ENCODE data around the gene PLEKHN1.
"Not testable (repeated sequence)": the region's sequence is repeated elsewhere in the genome, so short reads cannot be mapped to it uniquely, and the experiment has no call there.

Gene PLEKHN1

DNA sequence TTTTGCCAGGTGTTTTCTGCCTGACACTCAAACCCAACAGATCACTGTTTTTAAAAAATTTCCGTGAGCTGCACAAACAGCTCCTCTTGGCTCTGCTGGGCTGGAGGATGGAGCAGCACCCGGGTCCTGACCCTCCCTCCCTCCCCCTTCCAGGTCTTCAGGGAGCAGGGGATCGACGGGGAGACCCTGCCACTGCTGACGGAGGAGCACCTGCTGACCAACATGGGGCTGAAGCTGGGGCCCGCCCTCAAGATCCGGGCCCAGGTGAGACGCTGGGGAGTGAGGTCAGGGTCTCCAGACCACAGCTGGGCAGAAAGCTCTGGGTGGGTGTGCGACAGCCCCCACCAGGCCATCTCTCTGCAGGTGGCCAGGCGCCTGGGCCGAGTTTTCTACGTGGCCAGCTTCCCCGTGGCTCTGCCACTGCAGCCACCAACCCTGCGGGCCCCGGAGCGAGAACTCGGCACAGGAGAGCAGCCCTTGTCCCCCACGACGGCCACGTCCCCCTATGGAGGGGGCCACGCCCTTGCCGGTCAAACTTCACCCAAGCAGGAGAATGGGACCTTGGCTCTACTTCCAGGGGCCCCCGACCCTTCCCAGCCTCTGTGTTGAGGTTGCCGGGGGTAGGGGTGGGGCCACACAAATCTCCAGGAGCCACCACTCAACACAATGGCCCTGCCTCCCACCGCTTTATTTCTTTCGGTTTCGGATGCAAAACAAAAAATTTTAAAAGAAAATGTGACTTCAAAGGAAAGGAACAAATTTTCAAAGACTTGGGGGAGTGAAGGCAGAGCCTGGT is 22.5 kb upstream of the PLEKHN1 start:
- no peak for DNase-seq (ENCODE audit: low read depth, low spot score)

DNA sequence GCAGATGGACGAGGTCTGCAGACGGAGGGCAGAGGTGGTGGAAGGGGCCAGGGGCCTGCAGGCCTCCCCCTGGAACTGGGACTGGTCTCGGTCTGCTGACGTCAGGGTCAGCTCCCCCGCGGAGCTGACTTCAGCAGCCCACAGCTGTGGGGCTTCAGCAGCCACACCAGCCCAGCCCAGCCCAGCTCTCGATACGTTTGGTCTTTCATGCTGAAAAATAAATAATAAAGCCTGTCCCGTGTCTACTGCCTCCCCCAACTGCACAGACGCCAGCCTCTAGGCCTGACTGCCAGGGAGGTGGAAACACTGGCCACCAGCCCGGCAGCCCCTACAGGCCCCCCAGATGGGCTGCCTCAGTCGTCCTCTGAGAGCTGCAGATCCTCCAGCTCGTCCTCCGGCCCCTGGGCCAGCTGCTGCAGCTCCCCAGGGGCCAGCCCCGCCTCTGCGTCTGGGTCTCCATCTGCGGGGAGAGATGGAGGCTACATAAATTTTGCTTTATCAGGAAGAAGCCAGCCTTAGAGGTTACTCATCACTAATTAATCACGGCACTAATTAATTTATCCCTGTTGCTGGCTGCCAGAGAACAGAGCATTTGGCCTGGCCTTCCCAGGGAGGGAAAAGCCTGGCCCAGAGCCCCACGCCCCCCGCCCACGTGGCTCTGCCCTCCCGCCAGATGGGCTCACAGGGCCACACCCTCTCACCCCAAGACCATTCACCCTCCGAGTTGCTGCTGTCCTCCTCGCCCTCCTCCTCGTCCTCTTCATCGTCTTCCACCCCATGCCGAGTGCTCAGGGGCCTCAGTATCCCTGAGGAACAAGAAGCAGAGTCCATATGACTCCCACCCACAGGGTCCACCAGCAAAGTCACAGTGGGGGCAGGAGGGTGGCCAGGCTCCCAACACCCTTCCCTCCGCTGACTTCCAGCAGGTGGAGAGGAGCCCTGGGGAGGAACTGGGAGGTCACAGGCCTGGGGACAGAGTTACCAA is 21.6 kb upstream of the PLEKHN1 start:
- no peak for DNase-seq (ENCODE audit: low read depth, low spot score)

DNA sequence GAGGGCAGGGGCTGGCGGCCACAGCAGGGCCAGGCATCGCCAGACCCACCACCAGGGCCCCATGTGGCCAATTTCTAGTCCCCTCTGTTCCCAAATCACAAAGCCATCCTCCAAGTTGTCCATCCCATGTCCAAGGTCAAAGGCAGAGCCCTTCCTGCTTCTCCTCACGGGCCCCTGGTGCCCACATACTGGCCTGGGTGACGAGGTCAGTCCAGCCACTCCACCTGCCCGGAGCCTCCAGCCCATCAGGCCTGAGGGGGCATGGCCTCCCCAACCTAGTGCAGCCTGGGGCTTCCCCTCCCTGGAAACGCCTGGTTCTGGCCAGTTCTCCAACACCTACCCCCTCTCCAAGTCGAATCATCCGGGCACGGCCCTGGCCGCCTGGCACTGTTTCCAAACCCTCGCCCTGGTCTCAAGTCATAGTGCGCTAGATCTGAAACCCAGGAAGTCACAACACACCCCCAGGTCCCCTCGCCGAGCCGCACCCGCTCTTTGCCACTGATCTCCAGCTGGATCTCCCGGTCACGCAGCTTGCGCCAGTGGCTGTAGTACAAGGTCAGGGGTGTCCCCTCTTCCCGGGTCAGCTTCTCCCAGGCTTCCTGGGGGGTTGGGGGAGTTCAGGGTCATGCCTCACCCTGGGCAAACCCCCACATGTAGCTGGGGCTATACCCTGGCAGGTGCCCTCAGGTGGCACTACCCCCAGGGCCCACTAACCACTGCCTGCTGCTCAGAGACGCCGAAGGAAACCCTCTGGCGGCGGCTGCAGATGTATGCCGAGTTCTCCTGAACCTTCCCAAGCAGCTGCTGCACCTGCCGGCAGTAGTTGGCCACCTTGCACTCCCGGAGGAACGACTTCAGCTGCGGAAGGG is 20.4 kb upstream of the PLEKHN1 start:
- DNase-seq (ENCODE audit: low read depth, low spot score): no peak

DNA sequence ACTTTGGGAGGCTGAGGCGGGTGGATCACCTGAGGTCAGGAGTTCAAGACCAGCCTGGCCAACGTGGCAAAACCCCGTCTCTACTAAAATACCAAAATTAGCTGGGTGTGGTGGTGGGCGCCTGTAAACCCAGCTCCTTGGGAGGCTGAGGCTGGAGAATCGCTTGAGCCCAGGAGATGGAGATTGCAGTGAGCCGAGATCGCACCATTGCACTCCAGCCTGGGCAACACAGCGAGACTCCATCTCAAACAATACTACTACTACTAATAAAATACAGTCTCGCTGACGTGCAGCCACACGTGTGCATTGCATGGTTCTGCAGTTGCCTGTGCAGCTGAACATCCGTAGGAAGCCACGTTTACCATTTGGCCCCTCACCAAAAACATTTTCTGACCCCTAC is 19.5 kb upstream of the PLEKHN1 start:
- DNase-seq (ENCODE audit: low read depth, low spot score): not testable (repeated sequence)

DNA sequence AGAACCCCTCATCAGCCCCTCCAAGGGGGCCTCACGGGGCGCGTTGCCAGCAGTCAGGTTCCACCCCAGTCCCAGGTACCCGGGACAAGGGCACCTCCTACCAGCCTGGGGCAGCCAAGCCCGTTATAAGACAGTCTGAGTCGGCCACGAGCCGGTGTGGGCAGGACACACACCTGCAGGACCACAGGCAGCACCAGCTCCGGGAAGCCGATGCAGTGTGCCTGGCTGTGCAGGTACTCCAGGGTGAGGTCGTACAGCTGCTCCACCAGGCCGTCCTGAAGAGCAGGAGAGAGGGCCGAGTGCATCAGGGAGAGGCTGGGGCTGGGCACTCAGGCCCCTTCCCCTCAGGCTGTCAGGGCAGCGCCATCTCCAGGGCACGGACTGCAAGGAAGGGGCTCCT is 18.3 kb upstream of the PLEKHN1 start:
- no peak for DNase-seq (ENCODE audit: low read depth, low spot score)

DNA sequence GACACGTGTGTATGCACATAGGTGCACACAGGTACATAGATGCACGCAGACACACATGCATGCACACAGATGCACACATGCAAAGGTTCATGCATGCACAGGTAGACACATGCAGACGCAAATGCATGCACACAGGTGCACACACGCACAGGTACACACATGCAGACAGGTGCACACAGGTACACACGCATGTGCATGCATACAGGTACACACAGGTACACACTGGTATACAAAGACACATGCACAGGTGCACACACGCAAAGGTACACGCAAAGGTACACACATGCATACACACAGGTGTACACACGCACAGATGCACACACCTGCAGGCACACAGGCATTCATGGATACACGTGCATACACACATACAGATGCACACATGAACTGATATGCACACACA is 16.0 kb upstream of the PLEKHN1 start:
- no peak for DNase-seq (ENCODE audit: low read depth, low spot score)

DNA sequence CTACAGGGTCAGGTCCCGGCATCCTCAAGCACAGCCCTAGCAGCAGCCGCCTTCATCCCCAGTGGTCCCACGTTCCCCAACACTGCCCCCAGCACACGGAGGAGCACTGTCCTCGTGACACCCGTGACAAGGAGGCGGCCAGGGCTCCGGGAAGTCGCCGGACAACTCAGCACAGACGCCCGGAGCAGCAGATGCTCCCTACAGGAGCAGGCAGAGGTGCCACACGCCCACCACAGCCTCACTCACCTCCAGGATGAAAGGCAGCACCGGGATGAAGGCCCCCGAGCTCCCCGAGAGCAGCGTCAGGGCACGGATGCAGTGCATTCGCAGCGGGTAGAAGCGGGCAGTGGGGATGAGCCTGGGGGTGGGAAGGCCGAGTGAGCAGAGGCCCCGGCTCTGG is 15.4 kb upstream of the PLEKHN1 start:
- no peak for DNase-seq (ENCODE audit: low read depth, low spot score)

DNA sequence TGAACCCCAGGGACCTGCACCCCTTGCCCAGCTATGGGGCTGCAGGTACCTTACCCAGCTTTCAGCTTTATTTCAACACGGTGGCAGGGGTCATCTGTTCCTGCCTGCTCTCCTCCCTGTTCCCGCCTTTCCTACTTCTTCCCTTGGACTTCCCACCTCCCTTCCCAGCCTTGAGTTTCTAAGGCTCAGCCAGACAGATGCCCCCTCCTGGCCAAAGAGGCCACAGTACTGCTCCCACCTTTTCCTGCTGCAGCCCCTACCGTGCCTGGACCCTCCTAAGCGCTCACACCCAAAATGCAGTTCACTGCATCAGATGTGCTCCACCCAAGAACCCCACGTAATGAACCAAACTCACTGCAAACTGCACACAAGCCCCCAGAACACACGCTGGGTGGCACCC is 14.9 kb upstream of the PLEKHN1 start:
- DNase-seq (ENCODE audit: low read depth, low spot score): no peak

DNA sequence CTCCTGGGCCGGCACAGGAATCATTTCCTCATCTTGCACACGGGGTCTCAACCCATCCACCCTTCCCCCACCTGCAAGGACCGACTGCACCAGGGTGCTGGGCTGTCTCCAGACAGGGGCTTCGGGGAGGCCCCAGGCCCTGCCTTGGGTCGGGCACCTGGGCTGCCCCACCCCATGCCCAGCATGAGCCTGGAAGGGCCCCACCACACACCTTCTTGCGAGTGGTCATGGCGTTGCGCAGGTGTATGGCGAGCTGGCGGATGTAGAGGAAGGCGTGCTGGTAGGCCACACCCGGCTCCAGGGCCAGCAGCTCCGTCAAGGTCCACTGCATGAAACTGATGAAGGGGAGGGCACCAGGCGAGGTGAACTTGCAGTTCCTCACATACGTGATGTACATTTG is 14.1 kb upstream of the PLEKHN1 start:
- no peak for DNase-seq (ENCODE audit: low read depth, low spot score)

DNA sequence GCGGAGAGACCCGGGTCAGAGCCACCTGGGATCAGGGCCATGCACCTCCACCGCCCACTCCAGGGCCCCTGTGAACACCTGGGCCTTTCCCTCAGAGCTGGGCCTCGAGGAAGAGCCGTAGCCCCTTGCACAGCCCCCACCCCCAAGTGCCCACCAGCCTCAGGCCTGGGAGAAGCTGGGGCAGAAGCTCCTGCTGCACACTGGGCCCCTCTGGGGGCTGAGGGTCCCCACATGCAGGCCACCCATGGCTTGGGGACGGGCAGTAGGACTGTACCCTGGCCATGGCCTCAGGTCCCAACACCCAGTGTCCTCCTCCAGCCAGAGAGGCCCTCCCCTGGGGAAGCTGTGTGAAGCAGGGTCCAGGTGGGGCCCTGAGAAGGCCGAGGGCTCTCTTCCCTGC is 13.7 kb upstream of the PLEKHN1 start:
- no peak for DNase-seq (ENCODE audit: low read depth, low spot score)

DNA sequence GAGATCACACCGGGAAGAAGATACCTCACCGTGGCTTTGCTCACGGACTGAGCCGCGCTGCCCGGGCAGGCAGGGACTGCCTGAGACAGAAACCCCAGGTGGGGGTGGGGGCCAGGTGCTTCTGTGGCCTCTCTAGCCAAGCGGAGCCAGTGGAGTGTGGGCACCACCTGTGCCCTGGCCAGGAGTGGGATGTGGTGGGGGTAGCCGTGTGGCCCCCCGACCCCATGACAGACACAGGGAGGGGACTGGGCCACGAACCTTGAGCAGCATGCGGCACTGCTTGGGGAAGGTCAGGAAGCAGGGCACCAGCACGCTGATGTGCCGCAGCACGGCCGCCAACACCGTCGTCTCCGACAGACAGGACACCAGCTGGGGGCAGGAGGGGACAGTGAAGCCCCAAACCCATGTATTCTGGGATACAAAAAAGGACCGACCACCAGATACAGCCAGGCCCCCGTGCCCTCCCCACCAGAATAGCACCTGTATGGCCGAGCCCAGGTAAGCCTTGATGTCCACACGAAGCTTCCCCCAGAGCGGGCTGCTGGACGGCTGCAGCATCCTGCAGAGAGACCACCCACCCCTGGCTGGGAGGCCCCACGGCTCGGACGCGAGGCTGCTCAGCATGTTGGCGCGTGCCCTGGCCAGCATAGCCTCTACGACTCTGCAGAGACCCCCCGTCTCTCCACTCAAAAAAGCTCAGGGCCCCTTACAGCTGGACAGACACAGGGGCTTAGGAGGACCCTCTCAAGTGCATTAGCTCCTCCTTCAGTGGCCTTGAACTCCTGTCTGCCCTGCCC is 12.6 kb upstream of the PLEKHN1 start:
- DNase-seq (ENCODE audit: low read depth, low spot score): no peak

DNA sequence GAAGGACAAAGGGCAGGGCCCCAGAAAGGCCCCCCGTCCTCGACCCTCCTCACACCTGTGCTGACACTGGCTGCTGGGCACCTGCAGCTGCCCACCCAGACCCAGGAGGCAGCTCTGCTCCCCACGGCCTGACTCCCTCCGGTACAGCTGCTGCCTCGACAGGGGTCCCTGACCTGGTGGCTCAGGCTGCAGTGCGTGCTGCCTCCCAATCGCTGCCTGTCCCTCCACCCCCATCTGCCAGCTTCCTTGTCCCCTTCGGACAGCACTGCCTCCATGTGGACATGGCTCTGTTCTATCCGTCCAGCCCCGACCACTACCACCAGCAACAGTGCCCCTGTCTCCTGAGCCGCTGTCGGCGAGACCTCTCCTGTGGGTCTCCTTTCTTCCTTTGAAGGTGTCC is 11.4 kb upstream of the PLEKHN1 start:
- no peak for DNase-seq (ENCODE audit: low read depth, low spot score)

DNA sequence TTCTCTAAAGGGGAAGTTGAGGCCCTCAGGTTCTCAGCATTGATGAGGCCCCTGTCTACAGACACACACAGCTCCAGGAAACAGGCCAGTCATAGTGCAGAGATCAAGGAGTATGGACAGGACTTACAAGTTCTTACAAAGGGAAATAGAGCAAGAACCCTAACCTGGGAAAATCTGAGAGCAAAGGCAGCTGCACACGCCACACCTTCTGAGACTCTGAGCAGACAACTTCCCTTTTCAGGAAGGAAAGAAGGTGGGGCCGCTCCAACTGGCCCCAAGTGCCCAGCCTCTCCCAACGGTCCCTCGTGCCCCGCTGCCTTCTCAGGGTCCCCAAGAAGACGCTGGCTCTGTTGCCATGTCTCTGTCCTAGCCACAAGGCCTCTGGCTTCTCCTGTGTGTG is 10.8 kb upstream of the PLEKHN1 start:
- no peak for DNase-seq (ENCODE audit: low read depth, low spot score)

DNA sequence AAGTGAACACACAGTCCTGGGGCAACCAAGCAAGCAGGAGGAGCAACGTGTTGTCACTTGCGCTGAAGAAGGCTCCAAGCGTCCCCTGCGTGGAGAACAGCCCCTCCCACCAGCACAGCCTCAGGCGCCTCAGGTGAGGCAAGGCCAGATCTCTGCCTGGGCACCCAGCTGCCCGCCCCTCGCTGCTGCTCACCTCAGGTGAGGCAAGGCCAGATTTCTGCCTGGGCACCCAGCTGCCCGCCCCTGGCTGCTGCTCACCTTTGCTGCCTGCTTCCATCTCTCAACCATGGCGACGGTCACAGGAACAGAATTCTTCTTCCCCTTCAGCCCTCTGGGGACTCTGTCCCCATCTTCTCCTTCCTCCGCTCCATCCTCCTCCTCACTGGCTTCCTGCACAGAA is 9.6 kb upstream of the PLEKHN1 start:
- no peak for DNase-seq (ENCODE audit: low read depth, low spot score)

DNA sequence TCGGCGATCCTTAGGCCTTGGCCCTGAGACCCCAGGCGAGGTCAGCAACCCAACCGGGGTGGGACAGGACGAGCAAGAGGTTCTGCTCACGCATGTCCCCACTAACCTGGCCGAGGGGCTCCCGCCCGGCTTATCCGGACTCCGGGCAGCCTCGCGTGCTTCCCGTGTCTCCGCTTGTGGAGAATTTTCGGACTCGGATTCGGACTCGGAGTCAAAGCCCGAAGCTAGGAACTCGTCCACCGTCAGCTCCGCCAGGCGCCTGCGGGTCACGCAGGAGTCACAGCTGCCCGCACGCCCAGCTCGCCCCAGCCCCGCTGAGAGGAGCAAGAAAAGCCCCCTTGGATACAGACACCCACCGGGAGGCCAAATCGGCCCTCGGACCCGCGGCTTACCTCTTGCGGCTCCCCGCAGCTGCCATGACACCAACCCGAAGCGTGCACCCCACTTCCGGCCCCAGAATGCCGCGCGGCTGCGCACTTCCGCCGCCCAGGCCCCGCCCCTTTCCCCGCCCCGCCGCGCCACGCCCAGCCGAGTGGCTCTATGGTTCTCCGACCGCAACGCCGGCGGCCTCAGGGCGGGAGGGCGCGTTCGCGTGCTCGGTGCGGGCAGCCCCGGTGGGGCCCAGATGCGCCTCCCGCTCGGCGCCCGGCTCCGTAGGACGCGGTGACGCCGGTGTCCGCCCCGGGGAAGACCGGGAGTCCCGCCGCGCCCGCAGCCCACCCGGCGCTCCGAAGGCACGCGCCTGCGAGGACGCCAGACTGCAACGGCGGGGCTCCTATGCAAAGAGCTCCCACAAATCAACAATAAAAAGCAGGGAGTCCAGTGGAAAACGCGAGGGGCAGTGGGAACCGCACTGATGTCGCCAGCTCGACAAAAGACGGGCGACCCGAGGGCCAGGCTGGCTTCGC is 7.2 kb upstream of the PLEKHN1 start, which contains the start of gene NOC2L:
NOC2L (minus strand) TSS at position 434 of the 908 bp plus-strand sequence; CDS start at position 418, 16 bp downstream.
- no peak for DNase-seq (ENCODE audit: low read depth, low spot score)

DNA sequence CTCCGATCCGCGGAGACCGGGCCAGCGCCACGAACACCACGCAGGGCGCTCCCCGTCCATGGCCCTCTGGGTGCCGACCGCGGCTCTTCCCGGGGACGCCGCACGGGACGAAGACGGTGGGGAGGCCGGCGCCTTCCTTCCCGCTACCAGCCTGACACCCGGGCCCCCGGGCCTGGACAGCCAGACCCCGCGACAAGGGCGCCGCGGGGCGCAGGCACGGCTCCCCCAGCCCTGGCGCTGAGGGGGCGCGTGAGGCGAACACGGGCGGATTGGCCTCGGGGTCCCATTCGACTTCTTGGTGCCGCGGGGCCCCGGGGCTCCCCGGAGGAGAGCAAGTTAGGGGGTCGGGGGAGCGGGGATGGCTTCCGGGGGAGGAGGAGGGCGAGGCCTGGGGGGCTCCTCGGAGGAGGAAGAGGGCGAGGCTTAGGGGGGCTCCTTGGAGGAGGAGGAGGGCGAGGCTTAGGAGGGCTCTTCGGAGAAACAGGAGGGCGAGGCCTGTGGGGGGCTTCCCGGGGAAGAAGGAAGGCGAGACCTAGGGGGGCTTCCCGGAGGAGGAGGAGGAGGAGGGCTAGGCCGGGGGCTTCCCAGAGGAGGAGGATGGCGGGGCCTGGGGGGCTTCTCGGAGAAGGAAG is 6.4 kb upstream of the PLEKHN1 start:
- no peak for DNase-seq (ENCODE audit: low read depth, low spot score)

DNA sequence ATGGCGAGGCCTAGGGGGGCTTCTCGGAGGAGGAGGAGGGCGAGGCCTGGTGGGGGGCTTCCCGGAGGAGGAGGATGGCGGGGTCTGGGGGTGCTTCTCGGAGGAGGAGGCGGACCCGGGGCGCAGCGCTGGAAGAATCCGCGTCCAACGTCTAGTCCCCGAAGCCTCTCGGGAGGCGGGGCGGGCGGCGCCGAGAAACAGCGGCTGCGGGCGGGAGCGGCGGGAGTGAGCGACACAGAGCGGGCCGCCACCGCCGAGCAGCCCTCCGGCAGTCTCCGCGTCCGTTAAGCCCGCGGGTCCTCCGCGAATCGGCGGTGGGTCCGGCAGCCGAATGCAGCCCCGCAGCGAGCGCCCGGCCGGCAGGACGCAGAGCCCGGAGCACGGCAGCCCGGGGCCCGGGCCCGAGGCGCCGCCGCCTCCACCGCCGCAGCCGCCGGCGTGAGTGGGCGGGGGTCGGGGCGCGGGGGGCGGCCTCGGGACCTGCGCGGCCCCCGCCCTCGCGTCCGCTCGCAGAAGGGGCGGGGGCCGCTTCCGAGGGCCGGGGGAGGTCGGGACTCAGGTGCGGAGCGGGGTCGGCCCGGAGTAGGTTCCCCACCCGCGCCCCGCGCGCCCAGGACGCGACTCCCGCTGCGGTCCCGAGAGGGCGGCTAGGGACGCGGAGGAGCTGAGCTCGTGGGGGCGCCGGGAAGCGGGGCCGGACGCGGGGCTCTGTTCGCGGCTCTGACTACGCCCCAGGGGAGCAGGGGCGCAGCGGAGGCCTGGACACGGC is 5.7 kb upstream of the PLEKHN1 start, which contains the start of gene KLHL17:
KLHL17 (plus strand) TSS at position 222 of the 769 bp plus-strand sequence; CDS start at position 332, 110 bp downstream.
- DNase-seq (ENCODE audit: low read depth, low spot score): no peak

DNA sequence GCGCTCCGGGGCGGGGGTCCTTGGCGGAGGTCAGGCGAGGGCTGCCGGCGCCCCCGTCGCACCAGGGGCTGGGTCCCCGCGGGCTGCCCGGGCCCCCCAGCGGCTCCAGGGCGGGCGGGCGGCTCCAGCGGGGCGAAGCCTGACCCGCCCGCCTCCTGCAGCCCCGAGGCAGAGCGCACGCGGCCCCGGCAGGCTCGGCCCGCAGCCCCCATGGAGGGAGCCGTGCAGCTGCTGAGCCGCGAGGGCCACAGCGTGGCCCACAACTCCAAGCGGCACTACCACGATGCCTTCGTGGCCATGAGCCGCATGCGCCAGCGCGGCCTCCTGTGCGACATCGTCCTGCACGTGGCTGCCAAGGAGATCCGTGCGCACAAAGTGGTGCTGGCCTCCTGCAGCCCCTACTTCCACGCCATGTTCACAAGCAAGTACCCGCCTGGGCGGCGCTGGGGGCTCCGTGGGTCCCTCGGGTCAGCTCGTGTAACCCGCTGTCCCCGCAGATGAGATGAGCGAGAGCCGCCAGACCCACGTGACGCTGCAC is 5.1 kb upstream of the PLEKHN1 start:
- DNase-seq (ENCODE audit: low read depth, low spot score): no peak

Data from iPS DF 19.7 (cell line).